ENCODE measurements around the gene RPL18.
A peak's percentile ranks its signal among the peaks of the same experiment; 100 is the strongest.

The RPL18 gene

GRCh38 chr19:48614436-48615230 lies 4.3 kb downstream of the RPL18 start, which contains the start of gene FAM83E (continued):
- TF ChIP-seq ZBTB49 (tag by site-specific recombination; IDR thresholded peaks at IDR 0.05; ENCODE audit: low read depth) = no peak
- no peak for TF ChIP-seq ZNF629 (tag by site-specific recombination; IDR thresholded peaks at IDR 0.05)
- TF ChIP-seq HOXA7 (CRISPR knock-in tag; IDR thresholded peaks at IDR 0.05; ENCODE audit: borderline replicate concordance) = no peak
- TF ChIP-seq, protein P1, sequence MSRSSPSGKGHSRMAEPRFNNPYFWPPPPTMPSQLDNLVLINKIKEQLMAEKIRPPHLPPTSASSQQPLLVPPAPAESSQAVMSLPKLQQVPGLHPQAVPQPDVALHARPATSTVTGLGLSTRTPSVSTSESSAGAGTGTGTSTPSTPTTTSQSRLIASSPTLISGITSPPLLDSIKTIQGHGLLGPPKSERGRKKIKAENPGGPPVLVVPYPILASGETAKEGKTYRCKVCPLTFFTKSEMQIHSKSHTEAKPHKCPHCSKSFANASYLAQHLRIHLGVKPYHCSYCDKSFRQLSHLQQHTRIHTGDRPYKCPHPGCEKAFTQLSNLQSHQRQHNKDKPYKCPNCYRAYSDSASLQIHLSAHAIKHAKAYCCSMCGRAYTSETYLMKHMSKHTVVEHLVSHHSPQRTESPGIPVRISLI (tag by site-specific recombination; IDR thresholded peaks at IDR 0.05) = no peak
- TF ChIP-seq, protein P2, sequence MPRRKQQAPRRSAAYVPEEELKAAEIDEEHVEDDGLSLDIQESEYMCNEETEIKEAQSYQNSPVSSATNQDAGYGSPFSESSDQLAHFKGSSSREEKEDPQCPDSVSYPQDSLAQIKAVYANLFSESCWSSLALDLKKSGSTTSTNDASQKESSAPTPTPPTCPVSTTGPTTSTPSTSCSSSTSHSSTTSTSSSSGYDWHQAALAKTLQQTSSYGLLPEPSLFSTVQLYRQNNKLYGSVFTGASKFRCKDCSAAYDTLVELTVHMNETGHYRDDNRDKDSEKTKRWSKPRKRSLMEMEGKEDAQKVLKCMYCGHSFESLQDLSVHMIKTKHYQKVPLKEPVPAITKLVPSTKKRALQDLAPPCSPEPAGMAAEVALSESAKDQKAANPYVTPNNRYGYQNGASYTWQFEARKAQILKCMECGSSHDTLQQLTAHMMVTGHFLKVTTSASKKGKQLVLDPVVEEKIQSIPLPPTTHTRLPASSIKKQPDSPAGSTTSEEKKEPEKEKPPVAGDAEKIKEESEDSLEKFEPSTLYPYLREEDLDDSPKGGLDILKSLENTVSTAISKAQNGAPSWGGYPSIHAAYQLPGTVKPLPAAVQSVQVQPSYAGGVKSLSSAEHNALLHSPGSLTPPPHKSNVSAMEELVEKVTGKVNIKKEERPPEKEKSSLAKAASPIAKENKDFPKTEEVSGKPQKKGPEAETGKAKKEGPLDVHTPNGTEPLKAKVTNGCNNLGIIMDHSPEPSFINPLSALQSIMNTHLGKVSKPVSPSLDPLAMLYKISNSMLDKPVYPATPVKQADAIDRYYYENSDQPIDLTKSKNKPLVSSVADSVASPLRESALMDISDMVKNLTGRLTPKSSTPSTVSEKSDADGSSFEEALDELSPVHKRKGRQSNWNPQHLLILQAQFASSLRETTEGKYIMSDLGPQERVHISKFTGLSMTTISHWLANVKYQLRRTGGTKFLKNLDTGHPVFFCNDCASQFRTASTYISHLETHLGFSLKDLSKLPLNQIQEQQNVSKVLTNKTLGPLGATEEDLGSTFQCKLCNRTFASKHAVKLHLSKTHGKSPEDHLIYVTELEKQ (tag by site-specific recombination; IDR thresholded peaks at IDR 0.05; ENCODE audit: borderline replicate concordance) = peak; percentile 31; the same call in 1 of the 2 replicates
- TF ChIP-seq, protein P3, sequence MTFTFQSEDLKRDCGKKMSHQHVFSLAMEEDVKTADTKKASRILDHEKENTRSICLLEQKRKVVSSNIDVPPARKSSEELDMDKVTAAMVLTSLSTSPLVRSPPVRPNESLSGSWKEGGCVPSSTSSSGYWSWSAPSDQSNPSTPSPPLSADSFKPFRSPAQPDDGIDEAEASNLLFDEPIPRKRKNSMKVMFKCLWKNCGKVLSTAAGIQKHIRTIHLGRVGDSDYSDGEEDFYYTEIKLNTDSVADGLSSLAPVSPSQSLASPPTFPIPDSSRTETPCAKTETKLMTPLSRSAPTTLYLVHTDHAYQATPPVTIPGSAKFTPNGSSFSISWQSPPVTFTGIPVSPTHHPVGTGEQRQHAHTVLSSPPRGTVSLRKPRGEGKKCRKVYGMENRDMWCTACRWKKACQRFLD (tag by site-specific recombination; IDR thresholded peaks at IDR 0.05) = no peak
- no peak for TF ChIP-seq ZNF2 (tag by site-specific recombination; IDR thresholded peaks at IDR 0.05)
- 0 out of 2 replicates have a peak, but pooled peaks have one; percentile 41 for TF ChIP-seq ZNF24 (tag by site-specific recombination; IDR thresholded peaks at IDR 0.05)
- TF ChIP-seq, protein P4, sequence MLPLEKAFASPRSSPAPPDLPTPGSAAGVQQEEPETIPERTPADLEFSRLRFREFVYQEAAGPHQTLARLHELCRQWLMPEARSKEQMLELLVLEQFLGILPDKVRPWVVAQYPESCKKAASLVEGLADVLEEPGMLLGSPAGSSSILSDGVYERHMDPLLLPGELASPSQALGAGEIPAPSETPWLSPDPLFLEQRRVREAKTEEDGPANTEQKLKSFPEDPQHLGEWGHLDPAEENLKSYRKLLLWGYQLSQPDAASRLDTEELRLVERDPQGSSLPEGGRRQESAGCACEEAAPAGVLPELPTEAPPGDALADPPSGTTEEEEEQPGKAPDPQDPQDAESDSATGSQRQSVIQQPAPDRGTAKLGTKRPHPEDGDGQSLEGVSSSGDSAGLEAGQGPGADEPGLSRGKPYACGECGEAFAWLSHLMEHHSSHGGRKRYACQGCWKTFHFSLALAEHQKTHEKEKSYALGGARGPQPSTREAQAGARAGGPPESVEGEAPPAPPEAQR (tag by site-specific recombination; IDR thresholded peaks at IDR 0.05) = no peak
- TF ChIP-seq ZFP69B (tag by site-specific recombination; IDR thresholded peaks at IDR 0.05) = no peak; the same call in 1 of the 2 replicates
- TF ChIP-seq ZNF133 (tag by site-specific recombination; IDR thresholded peaks at IDR 0.05) = no peak
- no peak for TF ChIP-seq ZSCAN4 (tag by site-specific recombination; IDR thresholded peaks at IDR 0.05)
- TF ChIP-seq ZBTB21 (tag by site-specific recombination; IDR thresholded peaks at IDR 0.05) = no peak
- no peak for TF ChIP-seq ZNF626 (tag by site-specific recombination; IDR thresholded peaks at IDR 0.05)
- TF ChIP-seq, protein P5, sequence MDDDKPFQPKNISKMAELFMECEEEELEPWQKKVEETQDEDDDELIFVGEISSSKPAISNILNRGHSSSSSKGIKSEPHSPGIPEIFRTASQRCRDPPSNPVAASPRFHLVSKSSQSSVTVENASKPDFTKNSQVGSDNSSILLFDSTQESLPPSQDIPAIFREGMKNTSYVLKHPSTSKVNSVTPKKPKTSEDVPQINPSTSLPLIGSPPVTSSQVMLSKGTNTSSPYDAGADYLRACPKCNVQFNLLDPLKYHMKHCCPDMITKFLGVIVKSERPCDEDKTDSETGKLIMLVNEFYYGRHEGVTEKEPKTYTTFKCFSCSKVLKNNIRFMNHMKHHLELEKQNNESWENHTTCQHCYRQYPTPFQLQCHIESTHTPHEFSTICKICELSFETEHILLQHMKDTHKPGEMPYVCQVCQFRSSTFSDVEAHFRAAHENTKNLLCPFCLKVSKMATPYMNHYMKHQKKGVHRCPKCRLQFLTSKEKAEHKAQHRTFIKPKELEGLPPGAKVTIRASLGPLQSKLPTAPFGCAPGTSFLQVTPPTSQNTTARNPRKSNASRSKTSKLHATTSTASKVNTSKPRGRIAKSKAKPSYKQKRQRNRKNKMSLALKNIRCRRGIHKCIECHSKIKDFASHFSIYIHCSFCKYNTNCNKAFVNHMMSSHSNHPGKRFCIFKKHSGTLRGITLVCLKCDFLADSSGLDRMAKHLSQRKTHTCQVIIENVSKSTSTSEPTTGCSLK (tag by site-specific recombination; IDR thresholded peaks at IDR 0.05) = no peak
- TF ChIP-seq ZNF621 (tag by site-specific recombination; IDR thresholded peaks at IDR 0.05) = no peak
- TF ChIP-seq, protein P6, sequence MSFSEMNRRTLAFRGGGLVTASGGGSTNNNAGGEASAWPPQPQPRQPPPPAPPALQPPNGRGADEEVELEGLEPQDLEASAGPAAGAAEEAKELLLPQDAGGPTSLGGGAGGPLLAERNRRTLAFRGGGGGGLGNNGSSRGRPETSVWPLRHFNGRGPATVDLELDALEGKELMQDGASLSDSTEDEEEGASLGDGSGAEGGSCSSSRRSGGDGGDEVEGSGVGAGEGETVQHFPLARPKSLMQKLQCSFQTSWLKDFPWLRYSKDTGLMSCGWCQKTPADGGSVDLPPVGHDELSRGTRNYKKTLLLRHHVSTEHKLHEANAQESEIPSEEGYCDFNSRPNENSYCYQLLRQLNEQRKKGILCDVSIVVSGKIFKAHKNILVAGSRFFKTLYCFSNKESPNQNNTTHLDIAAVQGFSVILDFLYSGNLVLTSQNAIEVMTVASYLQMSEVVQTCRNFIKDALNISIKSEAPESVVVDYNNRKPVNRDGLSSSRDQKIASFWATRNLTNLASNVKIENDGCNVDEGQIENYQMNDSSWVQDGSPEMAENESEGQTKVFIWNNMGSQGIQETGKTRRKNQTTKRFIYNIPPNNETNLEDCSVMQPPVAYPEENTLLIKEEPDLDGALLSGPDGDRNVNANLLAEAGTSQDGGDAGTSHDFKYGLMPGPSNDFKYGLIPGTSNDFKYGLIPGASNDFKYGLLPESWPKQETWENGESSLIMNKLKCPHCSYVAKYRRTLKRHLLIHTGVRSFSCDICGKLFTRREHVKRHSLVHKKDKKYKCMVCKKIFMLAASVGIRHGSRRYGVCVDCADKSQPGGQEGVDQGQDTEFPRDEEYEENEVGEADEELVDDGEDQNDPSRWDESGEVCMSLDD (tag by site-specific recombination; IDR thresholded peaks at IDR 0.05) = peak; percentile 45; the same call in 1 of the 2 replicates
- TF ChIP-seq, protein P7, sequence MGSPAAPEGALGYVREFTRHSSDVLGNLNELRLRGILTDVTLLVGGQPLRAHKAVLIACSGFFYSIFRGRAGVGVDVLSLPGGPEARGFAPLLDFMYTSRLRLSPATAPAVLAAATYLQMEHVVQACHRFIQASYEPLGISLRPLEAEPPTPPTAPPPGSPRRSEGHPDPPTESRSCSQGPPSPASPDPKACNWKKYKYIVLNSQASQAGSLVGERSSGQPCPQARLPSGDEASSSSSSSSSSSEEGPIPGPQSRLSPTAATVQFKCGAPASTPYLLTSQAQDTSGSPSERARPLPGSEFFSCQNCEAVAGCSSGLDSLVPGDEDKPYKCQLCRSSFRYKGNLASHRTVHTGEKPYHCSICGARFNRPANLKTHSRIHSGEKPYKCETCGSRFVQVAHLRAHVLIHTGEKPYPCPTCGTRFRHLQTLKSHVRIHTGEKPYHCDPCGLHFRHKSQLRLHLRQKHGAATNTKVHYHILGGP (tag by site-specific recombination; IDR thresholded peaks at IDR 0.05) = no peak
- TF ChIP-seq ZNF580 (tag by site-specific recombination; IDR thresholded peaks at IDR 0.05) = no peak
- no peak for TF ChIP-seq ZNF248 (tag by site-specific recombination; IDR thresholded peaks at IDR 0.05)

Data from HEK293 (cell line).